Keratinocyte (primary cell): ENCODE results near the gene PMF1. TPM values are rescaled to one million over a fixed set of nuclear protein-coding genes. Genes with fewer than 3 reads are reported as not detected.
"Not testable (repeated sequence)": the region's sequence is repeated elsewhere in the genome, so short reads cannot be mapped to it uniquely, and the experiment has no call there.

ENCODE experiments used
- DNase-seq: peaks from one replicate; pipeline ENCODE4 v3.0.0-alpha.2; 2011; ENCODE audit warnings: low read depth, missing footprints, low spot score
- FAIRE-seq: peaks from 2 replicates; lab custom pipeline; 2011; peaks lifted over from hg19 to GRCh38; lab: Jason Lieb, UNC
- H2AFZ ChIP-seq: 2 replicates; pipeline ENCODE4 v1.6.0; 2012; ENCODE audit warnings: low read length, control low read depth, inconsistent platforms; ENCODE audit not compliant: control insufficient read depth
- H3K27ac ChIP-seq: 2 replicates; pipeline ENCODE4 v1.5.1; 2011; ENCODE audit warnings: low read length; ENCODE audit not compliant: control insufficient read depth, insufficient read depth
- H3K27me3 ChIP-seq: 3 replicates; pipeline ENCODE4 v1.6.0; 2011; ENCODE audit warnings: low read length; ENCODE audit not compliant: control insufficient read depth, insufficient read depth; ENCODE audit errors: extremely low read depth
- H3K36me3 ChIP-seq, 2 experiments: 2 replicates in 1 of 2; 3 replicates in 1 of 2; pipeline ENCODE4 v1.5.1; 2011; ENCODE audit warnings: low read length in 2 of 2, mild to moderate bottlenecking in 1 of 2; ENCODE audit not compliant: control insufficient read depth in 2 of 2, insufficient read depth in 2 of 2; ENCODE audit errors: extremely low read depth in 1 of 2
- H3K4me1 ChIP-seq: 3 replicates; pipeline ENCODE4 v1.5.1; 2011; ENCODE audit warnings: low read length; ENCODE audit not compliant: control insufficient read depth, insufficient read depth; ENCODE audit errors: extremely low read depth
- H3K4me2 ChIP-seq: 3 replicates; pipeline ENCODE4 v1.6.0; 2011; ENCODE audit warnings: low read depth, low read length; ENCODE audit not compliant: control insufficient read depth, insufficient read depth; ENCODE audit errors: extremely low read depth
- H3K4me3 ChIP-seq, 3 experiments: fragments of 200-600 bp in 1 of 3; sonication (generic) in 1 of 3; 2 replicates in 2 of 3; 3 replicates in 1 of 3; pipeline ENCODE4 v1.5.1; 2011 to 2016; ENCODE audit warnings: low read length in 3 of 3, mild to moderate bottlenecking in 3 of 3, control low read depth in 2 of 3, inconsistent platforms in 1 of 3, low read depth in 1 of 3, mixed read lengths in 1 of 3, mixed run types in 1 of 3, moderate library complexity in 1 of 3; ENCODE audit not compliant: control insufficient read depth in 2 of 3, insufficient read depth in 2 of 3; ENCODE audit errors: extremely low read depth in 1 of 3
- H3K79me2 ChIP-seq: 2 replicates; pipeline ENCODE4 v1.6.0; 2012; ENCODE audit warnings: low read length; ENCODE audit not compliant: control insufficient read depth, insufficient read depth
- H3K9ac ChIP-seq: 3 replicates; pipeline ENCODE4 v1.6.0; 2011; ENCODE audit warnings: low read length; ENCODE audit not compliant: control insufficient read depth, insufficient read depth; ENCODE audit errors: extremely low read depth
- H3K9me1 ChIP-seq: 3 replicates; pipeline ENCODE4 v1.6.0; 2011; ENCODE audit warnings: low read length; ENCODE audit not compliant: control insufficient read depth, insufficient read depth; ENCODE audit errors: extremely low read depth
- H3K9me3 ChIP-seq: 2 replicates; pipeline ENCODE4 v1.5.1; 2012; ENCODE audit warnings: low read depth, low read length; ENCODE audit not compliant: control insufficient read depth
- H4K20me1 ChIP-seq: 3 replicates; pipeline ENCODE4 v1.6.0; 2011; ENCODE audit warnings: low read length; ENCODE audit not compliant: control insufficient read depth, insufficient read depth; ENCODE audit errors: extremely low read depth
- EZH2 ChIP-seq: IDR thresholded peaks from one replicate; pipeline ENCODE4 v1.6.1; 2012; ENCODE audit warnings: inconsistent platforms, mild to moderate bottlenecking, low read length, moderate library complexity
- dilution Hi-C: fragments of 300-500 bp; cut with MboI; formaldehyde crosslinking; loops from one replicate; pipeline ENCODE4 v1.7.0; 2020; ENCODE audit warnings: low sequenced_read_pairs; ENCODE audit not compliant: extremely low pct_ligation_motif_present
- polyA plus RNA-seq, 5 experiments: library from polyadenylated mRNA; depleted of rRNA in 3 of 5; stranded (reverse) in 3 of 5; stranded (forward) in 1 of 5; unstranded in 1 of 5; fragments of >200 nt; gene quantifications; 1 replicate in 1 of 5; 2 replicates in 3 of 5; 3 replicates in 1 of 5; pipeline versions ENCODE4 v1.2.1 to v1.2.3, GENCODE V29; 2011 to 2012; ENCODE audit warnings: missing spikeins in 2 of 5, low read depth in 1 of 5, low replicate concordance in 1 of 5
- TF ChIP-seq, protein P1 (sequence below), 3 experiments: IDR thresholded peaks in 1 of 3; conservative IDR thresholded peaks in 1 of 3; optimal IDR thresholded peaks in 1 of 3; 2 replicates in 2 of 3; 3 replicates in 1 of 3; pipeline versions ENCODE3 to v1.5.1; 2011; ENCODE audit warnings: low read length in 3 of 3, mild to moderate bottlenecking in 3 of 3, moderate library complexity in 2 of 3, control low read depth in 1 of 3, inconsistent platforms in 1 of 3; ENCODE audit not compliant: insufficient read depth in 2 of 3; ENCODE audit errors: extremely low read depth in 1 of 3

Gene PMF1
- polyA plus RNA-seq, 1 donor (not counting 4 experiments of a cell fraction or from before 2014, with no cell fraction given) = 41.0 TPM

DNA sequence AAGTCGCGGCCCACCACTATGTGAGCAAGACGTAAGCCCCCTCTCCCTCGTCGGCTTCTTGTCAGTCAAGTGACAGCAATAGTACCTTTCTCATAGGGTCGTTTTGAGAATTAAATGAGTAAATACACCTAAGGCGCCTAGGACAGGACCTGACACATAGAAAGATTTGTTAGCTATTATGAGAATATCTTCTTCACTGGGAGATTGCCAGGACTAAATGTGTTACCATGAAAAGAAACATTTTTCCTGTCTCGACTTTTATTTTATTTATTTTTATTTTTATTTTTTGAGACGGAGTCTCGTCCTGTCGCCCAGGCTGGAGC, 798 bp downstream of the PMF1 start:
- Histone ChIP-seq H4K20me1 (no peaks in the 10 kb centered on the region), H3K27me3 (no peaks in the 10 kb centered on the region), H3K9me3 (no peaks in the 10 kb centered on the region), H3K9me1 (no peaks in the 10 kb centered on the region), H3K9ac (peak overlapping the region; percentile 97), H2AFZ (peak overlapping the region; percentile 96), H3K4me1 (peaks cover 31% of the 10 kb centered on the region), H3K4me3 (peak overlapping the region; percentile 49 to 90 (median 87)), H3K27ac (peak overlapping the region; percentile 97), H3K4me2 (peak overlapping the region; percentile 96), H3K79me2 (peaks cover 6% of the 10 kb centered on the region), H3K36me3 (peaks cover 9 to 14% of the 10 kb centered on the region in 2 experiments)
- no peak for DNase-seq
- FAIRE-seq = no peak
- TF ChIP-seq, protein P1, sequence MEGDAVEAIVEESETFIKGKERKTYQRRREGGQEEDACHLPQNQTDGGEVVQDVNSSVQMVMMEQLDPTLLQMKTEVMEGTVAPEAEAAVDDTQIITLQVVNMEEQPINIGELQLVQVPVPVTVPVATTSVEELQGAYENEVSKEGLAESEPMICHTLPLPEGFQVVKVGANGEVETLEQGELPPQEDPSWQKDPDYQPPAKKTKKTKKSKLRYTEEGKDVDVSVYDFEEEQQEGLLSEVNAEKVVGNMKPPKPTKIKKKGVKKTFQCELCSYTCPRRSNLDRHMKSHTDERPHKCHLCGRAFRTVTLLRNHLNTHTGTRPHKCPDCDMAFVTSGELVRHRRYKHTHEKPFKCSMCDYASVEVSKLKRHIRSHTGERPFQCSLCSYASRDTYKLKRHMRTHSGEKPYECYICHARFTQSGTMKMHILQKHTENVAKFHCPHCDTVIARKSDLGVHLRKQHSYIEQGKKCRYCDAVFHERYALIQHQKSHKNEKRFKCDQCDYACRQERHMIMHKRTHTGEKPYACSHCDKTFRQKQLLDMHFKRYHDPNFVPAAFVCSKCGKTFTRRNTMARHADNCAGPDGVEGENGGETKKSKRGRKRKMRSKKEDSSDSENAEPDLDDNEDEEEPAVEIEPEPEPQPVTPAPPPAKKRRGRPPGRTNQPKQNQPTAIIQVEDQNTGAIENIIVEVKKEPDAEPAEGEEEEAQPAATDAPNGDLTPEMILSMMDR (optimal IDR thresholded peaks at IDR 0.05 in 1 of 3, IDR thresholded peaks at IDR 0.05 in 1 of 3, conservative IDR thresholded peaks at IDR 0.05 in 1 of 3; ENCODE audit: extremely low read depth in 1 of 3, insufficient read depth in 2 of 3, low read length in 3 of 3) = no peak
- TF ChIP-seq EZH2 = no peak
- dilution Hi-C loops = no loop called here

DNA sequence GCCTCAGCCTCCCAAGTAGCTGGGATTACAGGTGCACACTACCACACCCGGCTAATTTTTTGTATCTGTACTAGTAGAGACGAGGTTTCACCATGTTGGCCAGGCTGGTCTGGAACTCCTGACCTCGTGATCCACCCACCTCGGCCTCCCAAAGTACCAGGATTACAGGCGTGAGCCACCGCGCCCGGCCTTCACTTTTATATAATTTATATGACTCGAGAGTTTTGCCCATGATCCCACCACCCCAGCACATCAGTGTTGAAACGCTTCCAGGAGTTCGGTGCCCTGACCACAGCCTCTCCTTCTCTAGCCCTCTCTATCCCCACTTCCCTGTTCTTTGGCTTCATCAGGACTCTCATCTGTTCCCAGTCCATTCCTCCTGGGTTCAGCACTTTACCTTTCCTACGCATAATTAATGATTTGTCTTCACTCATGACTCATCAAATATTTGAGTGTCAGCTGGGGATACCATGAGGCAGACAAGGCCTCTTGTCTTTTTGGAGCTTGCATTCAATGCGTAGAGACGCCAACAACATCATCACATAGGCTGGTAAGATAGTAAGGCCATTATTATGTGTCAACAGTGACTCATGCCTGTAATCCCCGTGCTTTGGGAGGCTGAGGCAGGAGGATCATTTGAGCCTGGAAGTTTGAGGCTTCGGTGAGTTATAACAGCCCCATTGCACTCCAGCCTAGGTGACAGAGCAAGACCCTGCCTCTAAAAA, 1.4 kb downstream of the PMF1 start:
- TF ChIP-seq EZH2 = no peak
- TF ChIP-seq, protein P1 (optimal IDR thresholded peaks at IDR 0.05 in 1 of 3, IDR thresholded peaks at IDR 0.05 in 1 of 3, conservative IDR thresholded peaks at IDR 0.05 in 1 of 3; ENCODE audit: extremely low read depth in 1 of 3, insufficient read depth in 2 of 3, low read length in 3 of 3) = no peak
- Histone ChIP-seq H3K9me1 (no peaks in the 10 kb centered on the region), H3K79me2 (peaks cover 8% of the 10 kb centered on the region), H3K9ac (peak overlapping the region; percentile 97), H2AFZ (no peak overlapping the region), H4K20me1 (no peaks in the 10 kb centered on the region), H3K4me1 (peaks cover 32% of the 10 kb centered on the region), H3K27ac (peak overlapping the region; percentile 97), H3K4me2 (peak overlapping the region; percentile 96), H3K27me3 (no peaks in the 10 kb centered on the region), H3K4me3 (peak overlapping the region in 2 of 3 experiments; percentile 87 to 90), H3K36me3 (peaks cover 9 to 14% of the 10 kb centered on the region in 2 experiments), H3K9me3 (no peaks in the 10 kb centered on the region)
- FAIRE-seq (no peak), DNase-seq (peak; percentile 96)
- dilution Hi-C loops = no loop called here

DNA sequence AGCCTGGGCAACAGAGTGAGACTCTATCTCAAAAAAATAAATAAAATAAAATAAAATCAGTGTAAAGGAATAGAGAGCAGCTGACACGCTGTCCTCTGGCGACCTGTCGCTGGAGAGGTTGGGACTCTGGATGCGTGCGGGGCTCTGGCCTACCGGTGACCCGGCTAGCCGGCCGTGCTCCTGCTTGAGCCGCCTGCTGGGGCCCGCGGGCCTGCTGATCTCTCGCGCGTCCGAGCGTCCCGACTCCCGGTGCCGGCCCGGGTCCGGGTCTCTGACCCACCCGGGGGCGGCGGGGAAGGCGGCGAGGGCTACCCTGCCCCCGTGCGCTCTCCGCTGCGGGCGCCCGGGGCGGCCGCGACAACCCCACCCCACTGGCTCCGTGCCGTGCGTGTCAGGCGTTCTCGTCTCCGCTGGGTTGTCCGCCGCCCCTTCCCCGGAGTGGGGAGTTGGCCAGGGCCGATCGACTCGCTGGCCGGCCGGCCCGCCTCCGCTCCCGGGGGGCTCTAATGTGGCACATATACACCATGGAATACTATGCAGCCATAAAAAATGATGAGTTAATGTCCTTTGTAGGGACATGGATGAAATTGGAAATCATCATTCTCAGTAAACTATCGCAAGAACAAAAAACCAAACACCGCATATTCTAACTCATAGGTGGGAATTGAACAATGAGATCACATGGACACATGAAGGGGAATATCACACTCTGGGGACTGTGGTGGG, 3.7 kb downstream of the PMF1 start:
- H3K9me3 ChIP-seq, H3K4me2 ChIP-seq, DNase-seq, H3K4me3 ChIP-seq, H2AFZ ChIP-seq, H3K9ac ChIP-seq, H4K20me1 ChIP-seq, H3K27ac ChIP-seq, H3K27me3 ChIP-seq, dilution Hi-C loops, H3K9me1 ChIP-seq: not testable (repeated sequence)
- Histone ChIP-seq H3K36me3 (peaks cover 3 to 12% of the 10 kb centered on the region in 2 experiments), H3K79me2 (peaks cover 10% of the 10 kb centered on the region), H3K4me1 (peaks cover 32% of the 10 kb centered on the region)
- peak; percentile 99 for FAIRE-seq
